ENCODE data around the gene SPRN. TPM values are rescaled to one million over a fixed set of nuclear protein-coding genes. Genes with fewer than 3 reads are reported as not detected.

The SPRN gene
- total and polyA plus RNA-seq, 2 donors (not counting 1 experiment from before 2014, with no cell fraction given): not detected

- TF ChIP-seq CTCF (IDR thresholded peaks at IDR 0.05) (no peak), EZH2 (IDR thresholded peaks at IDR 0.05; ENCODE audit: borderline replicate concordance, insufficient read depth, low read depth, low read length, poor library complexity, severe bottlenecking) (no peak)
- H3K27ac ChIP-seq (ENCODE audit: low read length in 2 of 2): no peak overlapping the region
- no peak overlapping the region for H2AFZ ChIP-seq (ENCODE audit: insufficient read depth, low read depth, low read length, poor library complexity, severe bottlenecking)
- DNase-seq (no peak), ATAC-seq (ENCODE audit: low read depth) (no peak)
- H3K4me3 ChIP-seq (ENCODE audit: control extremely low read depth in 1 of 5, extremely low read depth in 1 of 5, insufficient read depth in 1 of 5, low read depth in 2 of 5, low read length in 4 of 5): no peak overlapping the region
- H3K4me2 ChIP-seq (replicated peaks; ENCODE audit: low read depth, low read length, poor library complexity, severe bottlenecking): no peak overlapping the region
- no peaks in the 10 kb centered on the region for H3K36me3 ChIP-seq (replicated peaks in 1 of 2; ENCODE audit: control extremely low read depth in 1 of 2, control insufficient read depth in 1 of 2, extremely low read depth in 1 of 2, insufficient read depth in 2 of 2, low read length in 1 of 2)
- H3K9ac ChIP-seq (ENCODE audit: low read length): no peak overlapping the region
- H3K27me3 ChIP-seq (replicated peaks in 1 of 4; ENCODE audit: control extremely low read depth in 1 of 4, control insufficient read depth in 3 of 4, insufficient read depth in 4 of 4, low read length in 3 of 4): no peaks in the 10 kb centered on the region
- 94% methylated on average over 21 of the region's 22 CpGs for WGBS (ENCODE audit: insufficient coverage)
- POLR2A ChIA-PET: no interaction called here
- no peaks in the 10 kb centered on the region for H4K20me1 ChIP-seq (ENCODE audit: control insufficient read depth, insufficient read depth, low read length, poor library complexity, severe bottlenecking)
- CTCF ChIA-PET: no interaction called here
- peaks cover 0 to 7% of the 10 kb centered on the region in 2 donors for H3K4me1 ChIP-seq (ENCODE audit: control insufficient read depth in 2 of 2, insufficient read depth in 2 of 2, low read length in 2 of 2)
- no peaks in the 10 kb centered on the region for H3K4me1 Mint-ChIP-seq
- H3K79me2 ChIP-seq (ENCODE audit: control insufficient read depth, insufficient read depth, low read length): no peaks in the 10 kb centered on the region
- H3K27me3 Mint-ChIP-seq: peaks cover 8% of the 10 kb centered on the region
- no peak overlapping the region for H3K4me3 Mint-ChIP-seq
- peaks cover 8 to 37% (median 26%) of the 10 kb centered on the region in 3 donors for H3K9me3 ChIP-seq (ENCODE audit: control extremely low read depth in 1 of 3, control insufficient read depth in 2 of 3, insufficient read depth in 1 of 3, low read length in 2 of 3)
- intact Hi-C loops (cut with micrococcal nuclease): no loop called here
- no peak overlapping the region for H3K27ac Mint-ChIP-seq
- peaks cover 15% of the 10 kb centered on the region for H3K9me3 Mint-ChIP-seq (ENCODE audit: insufficient read depth)
Measured at GRCh38 chr10:133445268-133445732, 20.9 kb upstream of the SPRN start.

- no peak overlapping the region for H3K4me3 ChIP-seq (ENCODE audit: control extremely low read depth in 1 of 5, extremely low read depth in 1 of 5, insufficient read depth in 1 of 5, low read depth in 2 of 5, low read length in 4 of 5)
- peaks cover 15% of the 10 kb centered on the region for H3K9me3 Mint-ChIP-seq (ENCODE audit: insufficient read depth)
- no peaks in the 10 kb centered on the region for H3K27me3 ChIP-seq (replicated peaks in 1 of 4; ENCODE audit: control extremely low read depth in 1 of 4, control insufficient read depth in 3 of 4, insufficient read depth in 4 of 4, low read length in 3 of 4)
- H3K9ac ChIP-seq (ENCODE audit: low read length): no peak overlapping the region
- H3K36me3 ChIP-seq (replicated peaks in 1 of 2; ENCODE audit: control extremely low read depth in 1 of 2, control insufficient read depth in 1 of 2, extremely low read depth in 1 of 2, insufficient read depth in 2 of 2, low read length in 1 of 2): no peaks in the 10 kb centered on the region
- H3K27ac ChIP-seq (ENCODE audit: low read length in 2 of 2): no peak overlapping the region
- DNase-seq (no peak), ATAC-seq (ENCODE audit: low read depth) (no peak)
- 95% methylated on average over 7 of the region's 12 CpGs for WGBS (ENCODE audit: insufficient coverage)
- H3K27ac Mint-ChIP-seq: no peak overlapping the region
- POLR2A ChIA-PET: no interaction called here
- peaks cover 8% of the 10 kb centered on the region for H3K27me3 Mint-ChIP-seq
- peaks cover 0 to 7% of the 10 kb centered on the region in 2 donors for H3K4me1 ChIP-seq (ENCODE audit: control insufficient read depth in 2 of 2, insufficient read depth in 2 of 2, low read length in 2 of 2)
- no peak overlapping the region for H3K4me3 Mint-ChIP-seq
- no peaks in the 10 kb centered on the region for H4K20me1 ChIP-seq (ENCODE audit: control insufficient read depth, insufficient read depth, low read length, poor library complexity, severe bottlenecking)
- intact Hi-C loops (cut with micrococcal nuclease): no loop called here
- H2AFZ ChIP-seq (ENCODE audit: insufficient read depth, low read depth, low read length, poor library complexity, severe bottlenecking): no peak overlapping the region
- no peaks in the 10 kb centered on the region for H3K79me2 ChIP-seq (ENCODE audit: control insufficient read depth, insufficient read depth, low read length)
- TF ChIP-seq CTCF (IDR thresholded peaks at IDR 0.05) (no peak), EZH2 (IDR thresholded peaks at IDR 0.05; ENCODE audit: borderline replicate concordance, insufficient read depth, low read depth, low read length, poor library complexity, severe bottlenecking) (no peak)
- CTCF ChIA-PET: no interaction called here
- no peak overlapping the region for H3K4me2 ChIP-seq (replicated peaks; ENCODE audit: low read depth, low read length, poor library complexity, severe bottlenecking)
- H3K4me1 Mint-ChIP-seq: no peaks in the 10 kb centered on the region
- peaks cover 7 to 37% (median 26%) of the 10 kb centered on the region in 3 donors for H3K9me3 ChIP-seq (ENCODE audit: control extremely low read depth in 1 of 3, control insufficient read depth in 2 of 3, insufficient read depth in 1 of 3, low read length in 2 of 3)
Measured at GRCh38 chr10:133444342-133445267, 20.2 kb upstream of the SPRN start.
